Measurements from ENCODE around the gene RIMBP2.

The RIMBP2 gene

DNA sequence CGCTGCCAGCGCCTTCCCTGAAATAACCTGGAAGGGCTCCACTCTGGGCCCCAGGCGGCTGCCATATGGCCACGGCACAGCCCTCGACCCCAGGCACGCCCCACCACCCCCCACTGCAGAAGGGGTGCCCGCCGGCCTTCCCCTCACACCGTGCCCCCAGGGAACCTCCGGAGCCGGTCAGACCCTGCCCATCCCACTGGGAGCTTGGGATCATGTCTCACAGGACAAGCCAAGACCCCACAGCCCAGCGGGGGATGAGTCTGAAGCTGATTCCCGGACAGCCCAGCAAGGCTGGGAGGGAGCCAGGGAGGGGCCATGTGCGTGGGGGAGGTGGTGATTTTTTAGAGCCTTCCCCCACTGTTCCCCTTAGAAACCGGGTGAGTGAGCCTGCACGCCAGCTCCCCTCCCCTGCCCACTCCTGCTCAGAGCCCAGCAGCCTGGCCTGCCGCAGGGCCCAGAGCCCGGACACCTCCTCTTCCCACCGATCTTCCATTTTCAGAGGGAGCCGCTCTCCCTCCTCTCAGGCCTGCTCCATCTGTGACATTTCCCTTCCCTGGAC, 1.4 kb downstream of the RIMBP2 start:
- H3K4me1 ChIP-seq (ENCODE audit: control insufficient read depth in 2 of 2, insufficient read depth in 1 of 2, low read depth in 1 of 2, low read length in 2 of 2): peaks cover 6 to 24% of the 10 kb centered on the region in 2 donors
- H3K9ac ChIP-seq (ENCODE audit: low read depth, low read length, poor library complexity): peak overlapping the region; percentile 73
- H3K14ac ChIP-seq (ENCODE audit: low read length): peak overlapping the region; percentile 31
- H3K27me3 ChIP-seq (ENCODE audit: control insufficient read depth in 3 of 3, insufficient read depth in 3 of 3, low read depth in 1 of 3, low read length in 3 of 3): peaks cover 0 to 60% (median 23%) of the 10 kb centered on the region in 3 experiments
- H3K79me1 ChIP-seq (ENCODE audit: low read depth, low read length): peaks cover 1% of the 10 kb centered on the region
- H3K23ac ChIP-seq (ENCODE audit: low read depth, low read length, poor library complexity): peak overlapping the region; percentile 34
- no peak for DNase-seq (ENCODE audit: low spot score)
- no peak overlapping the region for H4K8ac ChIP-seq (ENCODE audit: low read depth, low read length)
- H3K27ac ChIP-seq (replicated peaks; ENCODE audit: low read length): no peak overlapping the region
- H4K91ac ChIP-seq (ENCODE audit: low read depth, low read length, poor library complexity): no peak overlapping the region
- WGBS, 2 donors (ENCODE audit: extremely low coverage in 2 of 2, insufficient read length in 2 of 2, insufficient replicate concordance in 1 of 2): no CpG with 5 or more reads among the region's 20 CpGs
- no peak overlapping the region for H2BK120ac ChIP-seq (ENCODE audit: low read depth, low read length)
- no peaks in the 10 kb centered on the region for H3K36me3 ChIP-seq (replicated peaks in 1 of 2; ENCODE audit: control insufficient read depth in 2 of 2, insufficient read depth in 2 of 2, low read length in 2 of 2)
- peak overlapping the region; percentile 96 for H3K18ac ChIP-seq (ENCODE audit: low read length)
- H3K9me3 ChIP-seq (replicated peaks in 1 of 2; ENCODE audit: control insufficient read depth in 2 of 2, insufficient read depth in 1 of 2, low read depth in 1 of 2, low read length in 2 of 2): peaks cover 0 to 5% of the 10 kb centered on the region in 2 donors
- H2AFZ ChIP-seq (ENCODE audit: low read length): peak overlapping the region; percentile 82
- peak overlapping the region; percentile 83 for H2BK15ac ChIP-seq (ENCODE audit: low read length)
- H2AK5ac ChIP-seq (ENCODE audit: low read depth, low read length): peak overlapping the region; percentile 88
- peak overlapping the region; percentile 100 for H3K4me2 ChIP-seq (ENCODE audit: insufficient read depth, low read length, poor library complexity, severe bottlenecking)
- H3K4me3 ChIP-seq (ENCODE audit: low read length in 2 of 2): peak overlapping the region in 1 of 2 donors; percentile 83
- no peak overlapping the region for H2BK5ac ChIP-seq (ENCODE audit: low read length)
- no peak overlapping the region for H2BK12ac ChIP-seq (ENCODE audit: low read length)
- H3K4ac ChIP-seq (ENCODE audit: low read length): no peak overlapping the region

DNA sequence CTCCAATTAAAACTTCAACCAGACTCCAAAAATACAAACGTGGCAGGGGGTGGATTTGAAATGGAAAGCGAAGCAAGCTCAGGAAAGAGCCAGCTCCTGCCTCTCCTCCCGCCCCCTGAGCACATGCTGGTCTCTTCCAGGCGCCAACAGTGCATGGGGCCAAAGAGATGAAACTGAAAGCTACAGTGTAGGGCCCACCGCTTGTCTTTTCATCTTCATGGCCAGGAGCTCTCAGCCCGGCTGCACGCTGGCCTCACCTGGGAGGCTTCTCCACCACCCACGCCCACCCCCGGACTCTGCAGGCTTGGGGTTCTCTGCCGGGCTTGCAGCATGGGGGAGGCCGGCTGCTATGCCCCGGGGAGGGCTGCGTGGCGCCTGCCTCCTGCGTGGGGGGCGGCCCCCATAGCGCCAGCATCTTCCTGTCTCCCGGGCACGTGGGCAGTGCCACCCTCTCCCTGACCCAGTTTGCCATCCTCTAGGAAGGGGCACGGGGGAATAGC, 2.0 kb downstream of the RIMBP2 start:
- H3K14ac ChIP-seq (ENCODE audit: low read length): peak overlapping the region; percentile 31
- H2BK15ac ChIP-seq (ENCODE audit: low read length): peak overlapping the region; percentile 83
- H3K4me1 ChIP-seq (ENCODE audit: control insufficient read depth in 2 of 2, insufficient read depth in 1 of 2, low read depth in 1 of 2, low read length in 2 of 2): peaks cover 6 to 24% of the 10 kb centered on the region in 2 donors
- no peak overlapping the region for H4K8ac ChIP-seq (ENCODE audit: low read depth, low read length)
- no peak overlapping the region for H2AFZ ChIP-seq (ENCODE audit: low read length)
- H3K27me3 ChIP-seq (ENCODE audit: control insufficient read depth in 3 of 3, insufficient read depth in 3 of 3, low read depth in 1 of 3, low read length in 3 of 3): peaks cover 0 to 60% (median 23%) of the 10 kb centered on the region in 3 experiments
- H3K4ac ChIP-seq (ENCODE audit: low read length): no peak overlapping the region
- peak overlapping the region; percentile 100 for H3K4me2 ChIP-seq (ENCODE audit: insufficient read depth, low read length, poor library complexity, severe bottlenecking)
- H3K79me1 ChIP-seq (ENCODE audit: low read depth, low read length): peaks cover 1% of the 10 kb centered on the region
- no peak overlapping the region for H2BK12ac ChIP-seq (ENCODE audit: low read length)
- no peak overlapping the region for H2BK120ac ChIP-seq (ENCODE audit: low read depth, low read length)
- H3K9ac ChIP-seq (ENCODE audit: low read depth, low read length, poor library complexity): peak overlapping the region; percentile 73
- peak overlapping the region in 1 of 2 donors; percentile 50 for H3K4me3 ChIP-seq (ENCODE audit: low read length in 2 of 2)
- H3K9me3 ChIP-seq (replicated peaks in 1 of 2; ENCODE audit: control insufficient read depth in 2 of 2, insufficient read depth in 1 of 2, low read depth in 1 of 2, low read length in 2 of 2): peaks cover 0 to 5% of the 10 kb centered on the region in 2 donors
- H3K23ac ChIP-seq (ENCODE audit: low read depth, low read length, poor library complexity): peak overlapping the region; percentile 50
- DNase-seq (ENCODE audit: low spot score): no peak
- H3K36me3 ChIP-seq (replicated peaks in 1 of 2; ENCODE audit: control insufficient read depth in 2 of 2, insufficient read depth in 2 of 2, low read length in 2 of 2): no peaks in the 10 kb centered on the region
- H2BK5ac ChIP-seq (ENCODE audit: low read length): no peak overlapping the region
- H3K18ac ChIP-seq (ENCODE audit: low read length): peak overlapping the region; percentile 96
- WGBS, 2 donors (ENCODE audit: extremely low coverage in 2 of 2, insufficient read length in 2 of 2, insufficient replicate concordance in 1 of 2): no CpG with 5 or more reads among the region's 20 CpGs
- no peak overlapping the region for H3K27ac ChIP-seq (replicated peaks; ENCODE audit: low read length)
- no peak overlapping the region for H4K91ac ChIP-seq (ENCODE audit: low read depth, low read length, poor library complexity)
- H2AK5ac ChIP-seq (ENCODE audit: low read depth, low read length): peak overlapping the region; percentile 88

DNA sequence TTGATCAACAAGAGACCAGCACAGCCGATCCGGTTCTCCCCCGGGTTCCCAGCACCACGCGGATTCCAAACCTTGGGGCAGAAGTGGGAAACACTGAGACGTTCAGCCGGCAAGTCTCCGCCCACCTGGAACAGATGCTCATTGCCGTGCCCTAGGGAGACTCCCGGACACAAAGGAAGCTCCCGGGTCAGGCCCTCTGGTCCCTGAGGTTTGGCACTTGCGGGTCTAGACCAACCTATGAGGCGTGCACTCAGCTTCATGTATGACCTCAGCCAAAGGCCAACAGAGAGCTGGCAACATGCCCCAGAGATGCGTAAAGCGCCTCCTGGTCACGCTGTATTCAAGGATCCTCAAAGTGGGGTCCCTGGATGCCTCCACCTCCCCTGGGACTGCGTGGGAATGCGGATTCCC, 2.5 kb downstream of the RIMBP2 start:
- no CpG with 5 or more reads among the region's 18 CpGs for WGBS, 2 donors (ENCODE audit: extremely low coverage in 2 of 2, insufficient read length in 2 of 2, insufficient replicate concordance in 1 of 2)
- peaks cover 0 to 60% (median 23%) of the 10 kb centered on the region in 3 experiments for H3K27me3 ChIP-seq (ENCODE audit: control insufficient read depth in 3 of 3, insufficient read depth in 3 of 3, low read depth in 1 of 3, low read length in 3 of 3)
- no peak for DNase-seq (ENCODE audit: low spot score)

DNA sequence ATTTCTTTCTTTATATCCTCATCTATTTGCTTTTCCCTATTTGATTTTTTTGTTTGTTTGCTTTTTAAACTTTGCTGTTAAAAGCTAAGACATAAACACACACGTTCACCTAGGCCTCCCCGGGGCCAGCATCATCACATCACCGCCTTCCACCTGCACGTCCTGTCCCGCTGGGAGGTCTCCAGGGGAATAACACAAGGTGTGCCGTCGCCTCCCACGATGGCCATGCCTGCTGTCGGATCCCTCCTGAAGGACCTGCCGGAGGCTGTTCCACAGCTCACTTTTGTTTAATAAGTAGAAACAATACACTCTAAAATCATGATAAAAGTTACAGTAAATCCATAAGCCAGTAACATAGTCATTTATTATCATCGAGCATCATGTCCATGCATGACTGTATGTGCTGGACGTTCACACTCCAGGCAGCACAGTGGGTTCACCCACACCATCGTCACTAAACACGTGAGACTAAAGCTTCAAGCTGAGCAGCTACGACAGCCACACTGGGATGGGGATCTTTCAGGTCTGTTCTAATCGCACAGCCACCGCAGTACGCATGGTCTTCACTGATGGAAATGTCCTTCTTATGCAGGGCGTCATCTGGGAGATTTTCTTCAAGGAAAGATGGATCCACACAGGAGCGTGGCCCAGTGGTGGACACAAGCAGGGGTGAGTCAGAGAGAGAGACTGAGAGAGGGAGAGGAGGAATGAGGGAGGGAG, 3.6 kb downstream of the RIMBP2 start:
- Histone ChIP-seq H3K9me3 (replicated peaks in 1 of 2; ENCODE audit: control insufficient read depth in 2 of 2, insufficient read depth in 1 of 2, low read depth in 1 of 2, low read length in 2 of 2) (peaks cover 0 to under 1% of the 10 kb centered on the region in 2 donors), H3K9ac (ENCODE audit: low read depth, low read length, poor library complexity) (no peak overlapping the region), H3K36me3 (replicated peaks in 1 of 2; ENCODE audit: control insufficient read depth in 2 of 2, insufficient read depth in 2 of 2, low read length in 2 of 2) (no peaks in the 10 kb centered on the region), H4K8ac (ENCODE audit: low read depth, low read length) (no peak overlapping the region), H3K23ac (ENCODE audit: low read depth, low read length, poor library complexity) (no peak overlapping the region), H2AFZ (ENCODE audit: low read length) (no peak overlapping the region), H3K4me1 (ENCODE audit: control insufficient read depth in 2 of 2, insufficient read depth in 1 of 2, low read depth in 1 of 2, low read length in 2 of 2) (peaks cover 6 to 24% of the 10 kb centered on the region in 2 donors), H3K79me1 (ENCODE audit: low read depth, low read length) (peaks cover 1% of the 10 kb centered on the region), H3K27ac (replicated peaks; ENCODE audit: low read length) (no peak overlapping the region), H3K4me2 (ENCODE audit: insufficient read depth, low read length, poor library complexity, severe bottlenecking) (no peak overlapping the region), H3K27me3 (ENCODE audit: control insufficient read depth in 3 of 3, insufficient read depth in 3 of 3, low read depth in 1 of 3, low read length in 3 of 3) (peaks cover 0 to 60% (median 23%) of the 10 kb centered on the region in 3 experiments), H2BK120ac (ENCODE audit: low read depth, low read length) (no peak overlapping the region), H3K4me3 (ENCODE audit: low read length in 2 of 2) (no peak overlapping the region), H3K14ac (ENCODE audit: low read length) (no peak overlapping the region), H2BK5ac (ENCODE audit: low read length) (no peak overlapping the region), H2AK5ac (ENCODE audit: low read depth, low read length) (no peak overlapping the region), H4K91ac (ENCODE audit: low read depth, low read length, poor library complexity) (no peak overlapping the region), H3K4ac (ENCODE audit: low read length) (no peak overlapping the region), H3K18ac (ENCODE audit: low read length) (no peak overlapping the region), H2BK15ac (ENCODE audit: low read length) (no peak overlapping the region), H2BK12ac (ENCODE audit: low read length) (no peak overlapping the region)
- no CpG with 5 or more reads among the region's 20 CpGs for WGBS, 2 donors (ENCODE audit: extremely low coverage in 2 of 2, insufficient read length in 2 of 2, insufficient replicate concordance in 1 of 2)
- no peak for DNase-seq (ENCODE audit: low spot score)

More for the DNA sequence above, 2.5 kb downstream of the RIMBP2 start:
- no peak overlapping the region for H2BK120ac ChIP-seq (ENCODE audit: low read depth, low read length)
- no peak overlapping the region for H4K8ac ChIP-seq (ENCODE audit: low read depth, low read length)
- peak overlapping the region; percentile 8 for H2BK12ac ChIP-seq (ENCODE audit: low read length)
- peak overlapping the region; percentile 83 for H3K18ac ChIP-seq (ENCODE audit: low read length)
- no peak overlapping the region for H4K91ac ChIP-seq (ENCODE audit: low read depth, low read length, poor library complexity)
- peaks cover 0 to 5% of the 10 kb centered on the region in 2 donors for H3K9me3 ChIP-seq (replicated peaks in 1 of 2; ENCODE audit: control insufficient read depth in 2 of 2, insufficient read depth in 1 of 2, low read depth in 1 of 2, low read length in 2 of 2)
- H2AFZ ChIP-seq (ENCODE audit: low read length): no peak overlapping the region
- H3K36me3 ChIP-seq (replicated peaks in 1 of 2; ENCODE audit: control insufficient read depth in 2 of 2, insufficient read depth in 2 of 2, low read length in 2 of 2): no peaks in the 10 kb centered on the region
- H2AK5ac ChIP-seq (ENCODE audit: low read depth, low read length): peak overlapping the region; percentile 96
- H3K79me1 ChIP-seq (ENCODE audit: low read depth, low read length): peaks cover 1% of the 10 kb centered on the region
- H3K4me2 ChIP-seq (ENCODE audit: insufficient read depth, low read length, poor library complexity, severe bottlenecking): no peak overlapping the region
- H3K9ac ChIP-seq (ENCODE audit: low read depth, low read length, poor library complexity): peak overlapping the region; percentile 13
- no peak overlapping the region for H3K14ac ChIP-seq (ENCODE audit: low read length)
- peak overlapping the region; percentile 66 for H2BK15ac ChIP-seq (ENCODE audit: low read length)
- no peak overlapping the region for H2BK5ac ChIP-seq (ENCODE audit: low read length)
- H3K4ac ChIP-seq (ENCODE audit: low read length): no peak overlapping the region
- H3K27ac ChIP-seq (replicated peaks; ENCODE audit: low read length): no peak overlapping the region
- H3K4me3 ChIP-seq (ENCODE audit: low read length in 2 of 2): no peak overlapping the region
- H3K4me1 ChIP-seq (ENCODE audit: control insufficient read depth in 2 of 2, insufficient read depth in 1 of 2, low read depth in 1 of 2, low read length in 2 of 2): peaks cover 6 to 24% of the 10 kb centered on the region in 2 donors
- no peak overlapping the region for H3K23ac ChIP-seq (ENCODE audit: low read depth, low read length, poor library complexity)

Data from neuronal stem cell (in vitro differentiated cells).